Lung (tissue), 12 donors: Measurements from ENCODE around the gene CCDC57. TPM values are rescaled to one million over a fixed set of nuclear protein-coding genes. Genes with fewer than 3 reads are reported as not detected.

Source experiments
- ATAC-seq: fragments of 200-7000 bp; cut with Tn5 transposase; one replicate; pipeline ENCODE4 v1.9.1; 2020; ENCODE audit warnings: moderate number of reproducible peaks; ENCODE audit not compliant: insufficient read depth, low FRiP score
- DNase-seq, 3 donors: peaks; one replicate each; pipeline ENCODE4 v3.0.0-alpha.2; 2013 to 2017
- H3K27ac ChIP-seq, 2 donors: one replicate each; pipeline ENCODE4 v1.5.1; 2013; ENCODE audit warnings: mild to moderate bottlenecking in 2 of 2, moderate library complexity in 2 of 2, control low read depth in 1 of 2, inconsistent platforms in 1 of 2, low read depth in 1 of 2, low read length in 1 of 2
- H3K27me3 ChIP-seq, 3 donors: one replicate each; pipeline ENCODE4 v1.5.1; 2013; ENCODE audit warnings: low read length in 2 of 3; ENCODE audit not compliant: control insufficient read depth in 3 of 3, insufficient read depth in 3 of 3
- H3K36me3 ChIP-seq, 4 donors: one replicate each; pipeline ENCODE4 v1.5.1; 2013; ENCODE audit warnings: low read length in 4 of 4, mild to moderate bottlenecking in 1 of 4, moderate library complexity in 1 of 4; ENCODE audit not compliant: control insufficient read depth in 4 of 4, insufficient read depth in 4 of 4
- H3K4me1 ChIP-seq, 5 donors: one replicate each; pipeline ENCODE4 v1.5.1; 2013; ENCODE audit warnings: low read length in 5 of 5, mild to moderate bottlenecking in 2 of 5, moderate library complexity in 1 of 5; ENCODE audit not compliant: control insufficient read depth in 5 of 5, insufficient read depth in 5 of 5
- H3K4me3 ChIP-seq: one replicate; pipeline ENCODE4 v1.5.1; 2013; ENCODE audit warnings: mild to moderate bottlenecking, control low read depth, moderate library complexity
- H3K9ac ChIP-seq, 2 donors: one replicate each; pipeline ENCODE4 v1.5.1; 2013; ENCODE audit warnings: low read length in 2 of 2, control low read depth in 1 of 2; ENCODE audit not compliant: insufficient read depth in 1 of 2
- H3K9me3 ChIP-seq, 4 donors: one replicate each; pipeline ENCODE4 v1.5.1; 2013; ENCODE audit warnings: low read length in 3 of 4, mild to moderate bottlenecking in 1 of 4, moderate library complexity in 1 of 4; ENCODE audit not compliant: control insufficient read depth in 4 of 4, insufficient read depth in 3 of 4
- WGBS, 2 donors: extraction: QIAGEN DNeasy Blood & Tissue Kit; methylation state at CpG; one replicate each; pipeline ENCODE4 v1.1.7; 2013; 5-methylcytosine and 5-hydroxymethylcytosine counted together
- polyA plus RNA-seq, 2 donors: library from polyadenylated mRNA; stranded (reverse); fragments of 200-250 nt; gene quantifications; one replicate each; pipeline ENCODE4 v1.2.1, GENCODE V29; 2013
- total RNA-seq, 2 donors: library from RNA; depleted of rRNA in 1 of 2; stranded (reverse); fragments of >200 nt in 1 of 2; gene quantifications; one replicate each; pipeline ENCODE4 v1.2.1, GENCODE V29; 2014 to 2021
- TF ChIP-seq, protein P1 (sequence below): IDR thresholded peaks from 2 replicates; pipeline ENCODE4 v1.5.1; 2012; ENCODE audit warnings: mild to moderate bottlenecking; ENCODE audit errors: control extremely low read depth, extremely low read depth
- donor health status: control.
- donor health status: control.
- donor health status: Bipolar disorder and iron deficiency.
- donor health status: healthy.
- donor health status: DM: yes; HTN: yes; CAD: no.

CCDC57 gene
- total and polyA plus RNA-seq, 4 donors: 33.2 to 128 (median 74.9) TPM

DNA sequence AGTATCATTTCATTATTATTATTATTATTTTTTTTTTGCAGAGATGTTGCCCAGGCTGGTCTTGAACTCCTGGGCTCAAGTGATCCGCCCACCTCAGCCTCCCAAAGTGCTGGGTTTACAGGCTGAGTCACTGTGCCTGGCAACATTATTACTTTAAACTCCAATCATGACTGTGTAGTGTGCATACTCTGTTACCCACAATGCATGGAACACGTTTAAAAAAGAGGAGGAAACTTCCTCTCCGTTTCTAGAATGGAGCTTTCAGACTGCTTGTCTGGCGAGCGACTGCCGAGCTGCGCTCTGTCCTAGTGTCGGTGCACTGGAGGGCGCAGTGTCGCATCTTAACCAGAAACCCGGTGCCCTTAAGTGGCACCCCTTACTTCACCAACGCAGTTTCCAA is 92.5 kb downstream of the CCDC57 start:
- Histone ChIP-seq H3K4me3 (no peak overlapping the region), H3K27me3 (no peaks in the 10 kb centered on the region), H3K4me1 (peaks cover 0 to 26% (median 4%) of the 10 kb centered on the region in 5 donors), H3K9ac (no peak overlapping the region), H3K27ac (no peak overlapping the region), H3K9me3 (no peaks in the 10 kb centered on the region), H3K36me3 (peaks cover 0 to 6% (median 0%) of the 10 kb centered on the region in 4 donors)
- ATAC-seq (no peak), DNase-seq (no peak)
- WGBS, 2 donors: 69 to 73% methylated on average over 12 of the region's 12 CpGs
- TF ChIP-seq, protein P1, sequence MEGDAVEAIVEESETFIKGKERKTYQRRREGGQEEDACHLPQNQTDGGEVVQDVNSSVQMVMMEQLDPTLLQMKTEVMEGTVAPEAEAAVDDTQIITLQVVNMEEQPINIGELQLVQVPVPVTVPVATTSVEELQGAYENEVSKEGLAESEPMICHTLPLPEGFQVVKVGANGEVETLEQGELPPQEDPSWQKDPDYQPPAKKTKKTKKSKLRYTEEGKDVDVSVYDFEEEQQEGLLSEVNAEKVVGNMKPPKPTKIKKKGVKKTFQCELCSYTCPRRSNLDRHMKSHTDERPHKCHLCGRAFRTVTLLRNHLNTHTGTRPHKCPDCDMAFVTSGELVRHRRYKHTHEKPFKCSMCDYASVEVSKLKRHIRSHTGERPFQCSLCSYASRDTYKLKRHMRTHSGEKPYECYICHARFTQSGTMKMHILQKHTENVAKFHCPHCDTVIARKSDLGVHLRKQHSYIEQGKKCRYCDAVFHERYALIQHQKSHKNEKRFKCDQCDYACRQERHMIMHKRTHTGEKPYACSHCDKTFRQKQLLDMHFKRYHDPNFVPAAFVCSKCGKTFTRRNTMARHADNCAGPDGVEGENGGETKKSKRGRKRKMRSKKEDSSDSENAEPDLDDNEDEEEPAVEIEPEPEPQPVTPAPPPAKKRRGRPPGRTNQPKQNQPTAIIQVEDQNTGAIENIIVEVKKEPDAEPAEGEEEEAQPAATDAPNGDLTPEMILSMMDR: no peak

DNA sequence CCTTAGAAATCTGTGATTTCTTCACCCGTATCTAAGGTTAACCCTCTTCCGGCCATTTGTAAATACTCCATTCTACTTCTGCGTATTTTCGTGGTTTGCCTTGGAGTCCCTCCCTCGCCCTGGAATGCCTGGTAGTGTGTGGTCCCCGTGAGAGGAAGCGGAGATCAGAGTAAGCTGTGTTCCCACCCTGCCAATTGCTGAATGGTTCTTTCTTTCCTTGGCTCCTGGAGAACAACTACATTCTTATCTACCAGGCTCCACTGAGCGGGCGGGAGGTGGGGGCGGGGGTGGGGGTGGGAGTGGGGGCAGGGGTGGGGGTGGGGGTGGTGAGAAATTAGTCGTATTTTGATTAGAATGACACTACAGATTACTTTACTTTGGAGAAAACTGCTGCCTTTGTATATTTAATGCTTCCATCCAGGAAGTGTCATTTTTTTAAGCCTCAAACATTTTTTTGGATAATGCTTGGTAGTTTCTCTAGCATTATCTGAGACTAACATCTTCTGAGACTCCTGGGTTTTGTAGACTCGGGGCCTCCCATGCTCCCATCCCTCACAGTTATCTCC is 93.7 kb downstream of the CCDC57 start:
- Histone ChIP-seq H3K9ac (no peak overlapping the region), H3K4me3 (no peak overlapping the region), H3K27ac (peak overlapping the region in 1 of 2 donors; percentile 88), H3K9me3 (no peaks in the 10 kb centered on the region), H3K27me3 (no peaks in the 10 kb centered on the region), H3K4me1 (peaks cover 0 to 26% (median 4%) of the 10 kb centered on the region in 5 donors), H3K36me3 (peaks cover 0 to 3% (median 0%) of the 10 kb centered on the region in 4 donors)
- DNase-seq: peak; percentile 66 to 85 (median 80)
- TF ChIP-seq, protein P1: no peak
- 62 to 66% methylated on average over 12 of the region's 12 CpGs for WGBS, 2 donors
- no peak for ATAC-seq

GRCh38 chr17:82118168-82118814 is 94.4 kb downstream of the CCDC57 start:
- TF ChIP-seq, protein P1: no peak
- Histone ChIP-seq H3K27me3 (no peaks in the 10 kb centered on the region), H3K9me3 (no peaks in the 10 kb centered on the region), H3K27ac (peak overlapping the region in 1 of 2 donors; percentile 88), H3K4me3 (no peak overlapping the region), H3K9ac (peak overlapping the region in 1 of 2 donors; percentile 32), H3K36me3 (peaks cover 0 to 4% (median 0%) of the 10 kb centered on the region in 4 donors), H3K4me1 (peaks cover 0 to 26% (median 4%) of the 10 kb centered on the region in 5 donors)
- no peak for ATAC-seq
- DNase-seq: no peak
- WGBS, 2 donors: 71 to 91% methylated on average over 18 of the region's 18 CpGs
